H1 (cell line): ENCODE results near the gene ADCY1. TPM values are rescaled to one million over a fixed set of nuclear protein-coding genes. Genes with fewer than 3 reads are reported as not detected.

ENCODE experiments used
- CTCF ChIA-PET: fragments of 300-600 bp; sonication (Branson Sonifier 250); formaldehyde crosslinking; loops from one replicate; lab custom pipeline; 2021; ENCODE audit not compliant: partially characterized antibody; lab: Charles Lee
- POLR2A ChIA-PET: fragments of 300-600 bp; sonication (Branson Sonifier 250); formaldehyde crosslinking; loops from one replicate; lab custom pipeline; 2021; ENCODE audit warnings: inconsistent platforms; ENCODE audit not compliant: partially characterized antibody; lab: Charles Lee
- DNase-seq, 2 experiments: peaks; one replicate each; pipeline versions ENCODE4 v3.0.0 to v3.0.0-alpha.2; 2010 to 2022; ENCODE audit warnings: low spot score in 2 of 2, low read depth in 1 of 2, mixed read lengths in 1 of 2
- FAIRE-seq: peaks from 2 replicates; lab custom pipeline; 2011; peaks lifted over from hg19 to GRCh38; lab: Jason Lieb, UNC
- H2AFZ ChIP-seq: 2 replicates; pipeline ENCODE4 v1.8.1; 2012; ENCODE audit warnings: low read length, inconsistent platforms
- H2AK5ac ChIP-seq: 2 replicates; pipeline ENCODE4 v1.6.1; 2013; ENCODE audit warnings: low read depth, low read length
- H2BK120ac ChIP-seq: replicated peaks from 2 replicates; pipeline ENCODE3; 2013; ENCODE audit warnings: low read depth, low read length, inconsistent platforms
- H2BK12ac ChIP-seq: 2 replicates; pipeline ENCODE4 v1.6.1; 2013; ENCODE audit warnings: low read depth, low read length
- H2BK15ac ChIP-seq: 2 replicates; pipeline ENCODE4 v1.6.1; 2013; ENCODE audit warnings: low read length
- H2BK20ac ChIP-seq: 2 replicates; pipeline ENCODE4 v1.6.1; 2013; ENCODE audit warnings: low read length
- H2BK5ac ChIP-seq: 2 replicates; pipeline ENCODE4 v1.6.1; 2013; ENCODE audit warnings: low read depth, low read length
- H3K14ac ChIP-seq: 2 replicates; pipeline ENCODE4 v1.6.1; 2013; ENCODE audit warnings: inconsistent platforms; ENCODE audit not compliant: insufficient read length
- H3K18ac ChIP-seq: 2 replicates; pipeline ENCODE4 v1.6.1; 2013; ENCODE audit warnings: low read length; ENCODE audit errors: extremely low read depth
- H3K23ac ChIP-seq: 2 replicates; pipeline ENCODE4 v1.6.1; 2013; ENCODE audit warnings: inconsistent platforms; ENCODE audit not compliant: insufficient read length
- H3K23me2 ChIP-seq: 2 replicates; pipeline ENCODE4 v1.6.1; 2013; ENCODE audit warnings: low read depth, low read length
- H3K27ac ChIP-seq: 2 replicates; pipeline ENCODE4 v1.6.1; 2011; ENCODE audit warnings: low read depth, low read length, inconsistent platforms
- H3K27me3 ChIP-seq, 4 experiments: replicated peaks in 1 of 4; 1 replicate in 1 of 4; 2 replicates in 3 of 4; pipeline versions ENCODE4 v1.6.1 to v1.8.1; 2011 to 2013; ENCODE audit warnings: low read length in 3 of 4, mild to moderate bottlenecking in 3 of 4, inconsistent platforms in 2 of 4, mixed read lengths in 2 of 4, moderate library complexity in 1 of 4; ENCODE audit not compliant: control insufficient read depth in 3 of 4, insufficient read depth in 3 of 4; ENCODE audit errors: extremely low read depth in 1 of 4
- H3K36me3 ChIP-seq, 4 experiments: 2 replicates each; pipeline versions ENCODE4 v1.6.1 to v1.8.1; 2011 to 2013; ENCODE audit warnings: mild to moderate bottlenecking in 4 of 4, low read length in 3 of 4, moderate library complexity in 2 of 4, control low read depth in 1 of 4, inconsistent platforms in 1 of 4; ENCODE audit not compliant: insufficient read depth in 4 of 4, control insufficient read depth in 2 of 4
- H3K4ac ChIP-seq: replicated peaks from 2 replicates; pipeline ENCODE3; 2013; ENCODE audit warnings: low read length, low read depth, mixed read lengths, inconsistent platforms; ENCODE audit not compliant: insufficient read length
- H3K4me1 ChIP-seq, 4 experiments: replicated peaks in 1 of 4; 1 replicate in 1 of 4; 2 replicates in 3 of 4; pipeline versions ENCODE4 v1.6.1 to v1.8.1; 2011 to 2013; ENCODE audit warnings: low read length in 3 of 4, inconsistent platforms in 2 of 4, mixed read lengths in 1 of 4; ENCODE audit not compliant: insufficient read depth in 4 of 4, control insufficient read depth in 3 of 4
- H3K4me2 ChIP-seq, 2 experiments: 2 replicates each; pipeline versions ENCODE4 v1.6.1 to v1.8.1; 2011 to 2013; ENCODE audit warnings: low read depth in 2 of 2, low read length in 2 of 2, control low read depth in 1 of 2, inconsistent platforms in 1 of 2, mild to moderate bottlenecking in 1 of 2; ENCODE audit not compliant: insufficient read depth in 1 of 2
- H3K4me3 ChIP-seq, 4 experiments: fragments of 200-600, 300-600 bp in 1 of 4; sonication (generic), shearing (Covaris generic), sonication (Bioruptor Twin) in 1 of 4; 2 replicates each; pipeline versions ENCODE4 v1.5.1 to v1.8.1; 2011 to 2016; ENCODE audit warnings: low read length in 4 of 4, low read depth in 3 of 4, control low read depth in 2 of 4, inconsistent platforms in 2 of 4, mild to moderate bottlenecking in 2 of 4, mixed read lengths in 1 of 4, moderate library complexity in 1 of 4; ENCODE audit not compliant: insufficient read depth in 2 of 4; ENCODE audit errors: extremely low read depth in 1 of 4
- H3K56ac ChIP-seq: replicated peaks from 2 replicates; pipeline ENCODE3; 2013; ENCODE audit warnings: low read depth, mild to moderate bottlenecking, mixed read lengths, low read length, inconsistent platforms; ENCODE audit not compliant: insufficient read length
- H3K79me1 ChIP-seq: 2 replicates; pipeline ENCODE4 v1.6.1; 2013; ENCODE audit warnings: low read depth, low read length, control low read depth
- H3K79me2 ChIP-seq, 2 experiments: 2 replicates each; pipeline versions ENCODE4 v1.6.1 to v1.8.1; 2012 to 2013; ENCODE audit warnings: low read length in 2 of 2, mild to moderate bottlenecking in 2 of 2, inconsistent platforms in 1 of 2; ENCODE audit not compliant: insufficient read depth in 2 of 2, control insufficient read depth in 1 of 2
- H3K9ac ChIP-seq, 4 experiments: replicated peaks in 1 of 4; 1 replicate in 1 of 4; 2 replicates in 3 of 4; pipeline versions ENCODE4 v1.6.1 to v1.8.1; 2011 to 2013; ENCODE audit warnings: low read depth in 3 of 4, low read length in 3 of 4, control low read depth in 2 of 4, mild to moderate bottlenecking in 2 of 4, moderate library complexity in 2 of 4, inconsistent platforms in 1 of 4; ENCODE audit errors: extremely low read depth in 1 of 4
- H3K9me3 ChIP-seq, 2 experiments: 2 replicates each; pipeline versions ENCODE4 v1.6.1 to v1.8.1; 2012 to 2013; ENCODE audit warnings: mild to moderate bottlenecking in 2 of 2, moderate library complexity in 2 of 2, control low read depth in 1 of 2, inconsistent platforms in 1 of 2, low read depth in 1 of 2, low read length in 1 of 2, mixed read lengths in 1 of 2; ENCODE audit not compliant: insufficient read depth in 2 of 2
- H4K20me1 ChIP-seq, 2 experiments: replicated peaks in 1 of 2; 2 replicates each; pipeline versions ENCODE3 to v1.8.1; 2011 to 2013; ENCODE audit warnings: inconsistent platforms in 2 of 2, low read length in 2 of 2, mild to moderate bottlenecking in 1 of 2; ENCODE audit not compliant: insufficient read depth in 2 of 2, control insufficient read depth in 1 of 2
- H4K5ac ChIP-seq: 2 replicates; pipeline ENCODE4 v1.6.1; 2013; ENCODE audit warnings: low read length, low read depth, mixed read lengths, inconsistent platforms; ENCODE audit not compliant: insufficient read length
- H4K8ac ChIP-seq: 2 replicates; pipeline ENCODE4 v1.8.0; 2013; ENCODE audit warnings: mild to moderate bottlenecking, moderate library complexity, low read length, inconsistent platforms; ENCODE audit not compliant: insufficient read depth; ENCODE audit errors: extremely low read depth
- H4K91ac ChIP-seq: replicated peaks from 2 replicates; pipeline ENCODE3; 2013; ENCODE audit warnings: low read length, mixed read lengths, inconsistent platforms; ENCODE audit not compliant: insufficient read length
- BRCA1 ChIP-seq: IDR thresholded peaks from 2 replicates; pipeline ENCODE4 v1.6.1; 2012; ENCODE audit warnings: low read depth, low read length, improper control_type of control experiment
- CEBPB ChIP-seq: IDR thresholded peaks from 2 replicates; pipeline ENCODE4 v1.6.1; 2012; ENCODE audit warnings: low read depth, low read length
- CHD2 ChIP-seq: IDR thresholded peaks from 2 replicates; pipeline ENCODE4 v1.6.1; 2012; ENCODE audit warnings: low read length, improper control_type of control experiment
- FOSL1 ChIP-seq: IDR thresholded peaks from 2 replicates; pipeline ENCODE4 v1.6.1; 2011; ENCODE audit warnings: mild to moderate bottlenecking, low read depth, low read length, moderate library complexity; ENCODE audit not compliant: insufficient read depth
- KDM5A ChIP-seq: fragments of 200-600 bp; IDR thresholded peaks from 2 replicates; pipeline ENCODE4 v1.7.1; 2012; ENCODE audit warnings: mild to moderate bottlenecking, low read length, inconsistent platforms, mixed read lengths
- NANOG ChIP-seq: IDR thresholded peaks from 2 replicates; pipeline ENCODE4 v1.6.1; 2011; ENCODE audit warnings: low read length, low read depth, mild to moderate bottlenecking, inconsistent platforms; ENCODE audit not compliant: insufficient read depth, poor library complexity, severe bottlenecking
- RAD21 ChIP-seq, 2 experiments: IDR thresholded peaks in 1 of 2; conservative IDR thresholded peaks in 1 of 2; 2 replicates each; pipeline ENCODE4 v1.6.1; 2011; ENCODE audit warnings: low read depth in 2 of 2, low read length in 2 of 2, improper control_type of control experiment in 1 of 2, inconsistent platforms in 1 of 2, mild to moderate bottlenecking in 1 of 2, moderate library complexity in 1 of 2
- RBBP5 ChIP-seq: IDR thresholded peaks from 2 replicates; pipeline ENCODE4 v1.7.1; 2012; ENCODE audit warnings: low read depth, mild to moderate bottlenecking, inconsistent platforms, low read length, moderate library complexity, borderline replicate concordance
- SRF ChIP-seq: IDR thresholded peaks from 2 replicates; pipeline ENCODE4 v1.6.1; 2011; ENCODE audit warnings: mild to moderate bottlenecking, low read depth, low read length, moderate library complexity
- WGBS, 2 experiments: shearing (Covaris generic) in 1 of 2; methylation state at CpG; one replicate each; pipeline versions ENCODE4 v1.1.6 to v1.1.7; 2013 to 2015; ENCODE audit warnings: low lambda C conversion rate in 2 of 2, mixed read lengths in 2 of 2, inconsistent platforms in 1 of 2, low coverage in 1 of 2, missing lambda C conversion rate in 1 of 2; ENCODE audit not compliant: insufficient replicate concordance in 2 of 2, insufficient coverage in 1 of 2, insufficient read length in 1 of 2; ENCODE audit errors: extremely low coverage in 1 of 2, missing lambda C conversion rate in 1 of 2; 5-methylcytosine and 5-hydroxymethylcytosine counted together
- polyA plus RNA-seq, 7 experiments: library from polyadenylated mRNA; depleted of rRNA in 3 of 7; stranded (reverse) in 5 of 7; unstranded in 2 of 7; fragments of >200 nt in 5 of 7; fragments of 200-250 nt in 2 of 7; gene quantifications; 1 replicate in 5 of 7; 2 replicates in 1 of 7; 4 replicates in 1 of 7; pipeline versions ENCODE4 v1.2.1 to v1.2.3, GENCODE V29; 2011 to 2013; ENCODE audit warnings: missing spikeins in 2 of 7, mixed read lengths in 2 of 7
- total RNA-seq: library from RNA; stranded (reverse); fragmentation: NEBNext Ultra II Directional; extraction: Animal tissue kit (Norgen Biotek cat#: 25700); gene quantifications from 2 replicates; pipeline ENCODE4 v1.2.1, GENCODE V29; 2021
- TF ChIP-seq, protein P1 (sequence below): IDR thresholded peaks from 2 replicates; pipeline ENCODE4 v1.6.1; 2012; ENCODE audit warnings: inconsistent platforms

Gene ADCY1
- total and polyA plus RNA-seq, 2 of the 8 experiments (the other 6 are each of a cell fraction or from before 2014, with no cell fraction given): 7.9 to 26.9 TPM

DNA sequence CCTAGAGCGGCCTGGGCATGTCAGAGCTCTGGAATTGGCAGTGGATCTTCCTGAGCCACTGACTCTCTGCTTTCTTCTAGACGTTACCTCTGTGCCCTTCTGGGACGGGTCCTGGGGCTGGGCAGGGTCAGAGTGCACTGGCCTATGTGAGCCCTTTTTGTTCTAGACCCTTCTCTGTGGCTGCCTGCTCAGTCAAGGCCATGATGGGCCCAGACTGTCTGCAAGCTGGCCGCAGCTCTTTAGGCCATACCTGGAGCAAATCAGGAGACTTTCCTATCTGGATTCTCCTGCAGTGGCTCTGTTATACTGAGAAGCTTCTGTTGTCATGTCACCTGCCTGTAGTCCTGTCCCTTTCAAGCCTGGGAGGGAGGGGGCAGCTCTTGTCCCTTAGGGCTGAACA lies 70.1 kb downstream of the ADCY1 start:
- no peak overlapping the region for H3K4me3 ChIP-seq
- peak in 1 of 2 experiments; percentile 29 for DNase-seq
- no peak overlapping the region for H4K8ac ChIP-seq
- no peak overlapping the region for H3K4ac ChIP-seq
- no peak overlapping the region for H2BK5ac ChIP-seq
- POLR2A ChIA-PET: no interaction called here
- FAIRE-seq: no peak
- H3K79me1 ChIP-seq: peaks cover 6% of the 10 kb centered on the region; the same call in 1 of the 2 replicates
- H4K20me1 ChIP-seq: no peaks in the 10 kb centered on the region
- CTCF ChIA-PET: interaction anchor here (4.8 kb wide), 1 partner anchor 19 kb away, joined by 28 read pairs; no protein-coding TSS in a partner anchor
- no peak overlapping the region for H2AK5ac ChIP-seq
- no peak overlapping the region for H3K9ac ChIP-seq
- no peak overlapping the region for H3K56ac ChIP-seq
- H3K36me3 ChIP-seq: no peaks in the 10 kb centered on the region
- H3K4me1 ChIP-seq: no peaks in the 10 kb centered on the region; a peak in 1 of 7 replicates
- H3K18ac ChIP-seq: no peak overlapping the region
- no peak overlapping the region for H3K23ac ChIP-seq
- no peak overlapping the region for H3K4me2 ChIP-seq
- H3K27ac ChIP-seq: no peak overlapping the region
- H3K14ac ChIP-seq: no peak overlapping the region
- no peak overlapping the region for H4K91ac ChIP-seq
- no peaks in the 10 kb centered on the region for H3K9me3 ChIP-seq
- no peak overlapping the region for H4K5ac ChIP-seq
- H3K23me2 ChIP-seq: no peaks in the 10 kb centered on the region
- no peaks in the 10 kb centered on the region for H3K27me3 ChIP-seq
- H2AFZ ChIP-seq: no peak overlapping the region
- TF ChIP-seq, protein P1, sequence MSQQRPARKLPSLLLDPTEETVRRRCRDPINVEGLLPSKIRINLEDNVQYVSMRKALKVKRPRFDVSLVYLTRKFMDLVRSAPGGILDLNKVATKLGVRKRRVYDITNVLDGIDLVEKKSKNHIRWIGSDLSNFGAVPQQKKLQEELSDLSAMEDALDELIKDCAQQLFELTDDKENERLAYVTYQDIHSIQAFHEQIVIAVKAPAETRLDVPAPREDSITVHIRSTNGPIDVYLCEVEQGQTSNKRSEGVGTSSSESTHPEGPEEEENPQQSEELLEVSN: no peak
- TF ChIP-seq NANOG: no peak
- TF ChIP-seq SRF: no peak
- TF ChIP-seq KDM5A: no peak
- TF ChIP-seq RAD21 (IDR thresholded peaks at IDR 0.05 in 1 of 2, conservative IDR thresholded peaks at IDR 0.05 in 1 of 2; ENCODE audit: low read depth in 2 of 2, low read length in 2 of 2): no peak
- TF ChIP-seq CEBPB: no peak
- TF ChIP-seq CHD2: no peak
- no peak for TF ChIP-seq FOSL1
- no peak for TF ChIP-seq RBBP5
- TF ChIP-seq BRCA1: no peak
- no peak overlapping the region for H2BK12ac ChIP-seq
- H2BK20ac ChIP-seq: no peak overlapping the region
- no peak overlapping the region for H2BK120ac ChIP-seq
- 97% methylated on average over 4 of the region's 4 CpGs; no CpG with 5 or more reads in 1 of the 2 experiments for WGBS, 2 experiments
- no peak overlapping the region for H2BK15ac ChIP-seq
- H3K79me2 ChIP-seq: no peaks in the 10 kb centered on the region
